ENCODE results near the gene EIF3L.
"Not testable (repeated sequence)": the region's sequence is repeated elsewhere in the genome, so short reads cannot be mapped to it uniquely, and the experiment has no call there.

The EIF3L gene

GRCh38 chr22:37849089-37849751 is at the start of gene EIF3L:
Gene EIF3L (plus strand): TSS chr22:37849419. CDS start chr22:37849450, 31 bp downstream.
- DNase-seq (ENCODE audit: low read depth) = peak; percentile 72
- peak within 1 kb of the TSS; percentile 78 for H3K4me3 ChIP-seq (ENCODE audit: low read depth, low read length)
- TF ChIP-seq CTCF (IDR thresholded peaks at IDR 0.05; ENCODE audit: low read depth, low read length, missing control alignments) = no peak

- DNase-seq (ENCODE audit: low read depth); H3K4me3 ChIP-seq (ENCODE audit: low read depth, low read length): not testable (repeated sequence)
Measured at GRCh38 chr22:37799979-37800378, 49.2 kb upstream of the EIF3L start.

GRCh38 chr22:37801946-37802309 is 47.3 kb upstream of the EIF3L start:
- DNase-seq (ENCODE audit: low read depth) = no peak
- H3K4me3 ChIP-seq (ENCODE audit: low read depth, low read length) = peak overlapping the region; percentile 49
- no peak for TF ChIP-seq CTCF (IDR thresholded peaks at IDR 0.05; ENCODE audit: low read depth, low read length, missing control alignments)

- DNase-seq (ENCODE audit: low read depth) = no peak
- peak overlapping the region; percentile 49 for H3K4me3 ChIP-seq (ENCODE audit: low read depth, low read length)
- TF ChIP-seq CTCF (IDR thresholded peaks at IDR 0.05; ENCODE audit: low read depth, low read length, missing control alignments) = no peak
Measured at GRCh38 chr22:37802310-37803194, 46.7 kb upstream of the EIF3L start.

GRCh38 chr22:37803195-37803638 is 46.0 kb upstream of the EIF3L start:
- no peak overlapping the region for H3K4me3 ChIP-seq (ENCODE audit: low read depth, low read length)
- no peak for DNase-seq (ENCODE audit: low read depth)
- no peak for TF ChIP-seq CTCF (IDR thresholded peaks at IDR 0.05; ENCODE audit: low read depth, low read length, missing control alignments)

- no peak for TF ChIP-seq CTCF (IDR thresholded peaks at IDR 0.05; ENCODE audit: low read depth, low read length, missing control alignments)
- DNase-seq (ENCODE audit: low read depth) = no peak
- H3K4me3 ChIP-seq (ENCODE audit: low read depth, low read length) = no peak overlapping the region
Measured at GRCh38 chr22:37803639-37804351, 45.4 kb upstream of the EIF3L start.

GRCh38 chr22:37804352-37804880 is 44.8 kb upstream of the EIF3L start:
- peak overlapping the region; percentile 47 for H3K4me3 ChIP-seq (ENCODE audit: low read depth, low read length)
- no peak for DNase-seq (ENCODE audit: low read depth)
- no peak for TF ChIP-seq CTCF (IDR thresholded peaks at IDR 0.05; ENCODE audit: low read depth, low read length, missing control alignments)
